Measurements from ENCODE around the gene KIF2C. TPM values are rescaled to one million over a fixed set of nuclear protein-coding genes. Genes with fewer than 3 reads are reported as not detected.
"Not testable (repeated sequence)": the region's sequence is repeated elsewhere in the genome, so short reads cannot be mapped to it uniquely, and the experiment has no call there.

The KIF2C gene
- total RNA-seq (2014; rRNA removed; shearing (Covaris generic)), result 54.6 and 56.7 TPM in 2 replicates

GRCh38 chr1:44739307-44740178, at the start of gene KIF2C:
Gene KIF2C (plus strand): TSS chr1:44739837. CDS start chr1:44739933, 96 bp downstream.
- peak; percentile 93 for DNase-seq (ENCODE audit: low spot score)

GRCh38 chr1:44693159-44693558, 46.5 kb upstream of the KIF2C start:
- DNase-seq (ENCODE audit: low spot score), result no peak

- no peak for DNase-seq (ENCODE audit: low spot score)
Measured at GRCh38 chr1:44693900-44694299, 45.7 kb upstream of the KIF2C start.

- no peak for DNase-seq (ENCODE audit: low spot score)
Measured at GRCh38 chr1:44694863-44695478, 44.7 kb upstream of the KIF2C start.

GRCh38 chr1:44695671-44696070, 44.0 kb upstream of the KIF2C start:
- DNase-seq (ENCODE audit: low spot score), result no peak

GRCh38 chr1:44696101-44696500, 43.5 kb upstream of the KIF2C start:
- no peak for DNase-seq (ENCODE audit: low spot score)

GRCh38 chr1:44696789-44697345, 42.8 kb upstream of the KIF2C start:
- no peak for DNase-seq (ENCODE audit: low spot score)

- no peak for DNase-seq (ENCODE audit: low spot score)
Measured at GRCh38 chr1:44698138-44698537, 41.5 kb upstream of the KIF2C start.

- not testable (repeated sequence) for DNase-seq (ENCODE audit: low spot score)
Measured at GRCh38 chr1:44699375-44699774, 40.3 kb upstream of the KIF2C start.

- DNase-seq (ENCODE audit: low spot score), result no peak
Measured at GRCh38 chr1:44700573-44700972, 39.1 kb upstream of the KIF2C start.

GRCh38 chr1:44701141-44701573, 38.5 kb upstream of the KIF2C start:
- DNase-seq (ENCODE audit: low spot score), result no peak

- no peak for DNase-seq (ENCODE audit: low spot score)
Measured at GRCh38 chr1:44705470-44705869, 34.2 kb upstream of the KIF2C start.

GRCh38 chr1:44705938-44706337, 33.7 kb upstream of the KIF2C start:
- no peak for DNase-seq (ENCODE audit: low spot score)

GRCh38 chr1:44707112-44707881, 32.3 kb upstream of the KIF2C start:
- DNase-seq (ENCODE audit: low spot score), result peak; percentile 87

GRCh38 chr1:44707959-44708831, 31.4 kb upstream of the KIF2C start:
- peak; percentile 35 for DNase-seq (ENCODE audit: low spot score)

- DNase-seq (ENCODE audit: low spot score), result no peak
Measured at GRCh38 chr1:44713321-44713781, 26.3 kb upstream of the KIF2C start.

GRCh38 chr1:44714532-44714931, 25.1 kb upstream of the KIF2C start:
- DNase-seq (ENCODE audit: low spot score), result no peak

GRCh38 chr1:44714944-44715571, 24.6 kb upstream of the KIF2C start:
- DNase-seq (ENCODE audit: low spot score), result peak; percentile 58

- no peak for DNase-seq (ENCODE audit: low spot score)
Measured at GRCh38 chr1:44717156-44717555, 22.5 kb upstream of the KIF2C start.

GRCh38 chr1:44717653-44718052, 22.0 kb upstream of the KIF2C start:
- DNase-seq (ENCODE audit: low spot score), result no peak
